Measurements from ENCODE around the gene PID1.

GRCh38 chr2:229257985-229258384 is 13.1 kb downstream of the PID1 start:
- TF ChIP-seq CTCF (IDR thresholded peaks at IDR 0.05; ENCODE audit: insufficient read depth, low read depth, low read length) (no peak), EZH2 (IDR thresholded peaks at IDR 0.05; ENCODE audit: insufficient read depth, low read length) (no peak)
